HepG2 (cell line): ENCODE results near the gene MTSS2. TPM values are rescaled to one million over a fixed set of nuclear protein-coding genes. Genes with fewer than 3 reads are reported as not detected.

Source experiments
- AGO2 ChIP-seq: fragments of 200-400 bp; formaldehyde crosslinking; optimal IDR thresholded peaks from 2 replicates; pipeline ENCODE3; 2017; ENCODE audit warnings: mild to moderate bottlenecking, low read depth, low read length, moderate library complexity
- BRD4 ChIP-seq: sonication (generic); formaldehyde crosslinking; IDR thresholded peaks from 2 replicates; pipeline ENCODE4 v1.4.0; 2020; ENCODE audit warnings: missing genetic modification reagents
- CHCHD3 ChIP-seq: sonication (generic); formaldehyde crosslinking; IDR thresholded peaks from 2 replicates; pipeline ENCODE4 v1.8.0; 2022; ENCODE audit warnings: mild to moderate bottlenecking, missing genetic modification reagents, moderate library complexity
- EP300 ChIP-seq, 3 experiments: sonication (generic) in 1 of 3; formaldehyde crosslinking in 1 of 3; IDR thresholded peaks; 2 replicates each; pipeline versions ENCODE4 v1.5.1 to v1.6.1; 2011 to 2020; ENCODE audit warnings: low read depth in 2 of 3, low read length in 2 of 3, borderline replicate concordance in 1 of 3, improper control_type of control experiment in 1 of 3, mild to moderate bottlenecking in 1 of 3, missing genetic modification reagents in 1 of 3, moderate library complexity in 1 of 3
- HNRNPH1 ChIP-seq: fragments of 200-400 bp; formaldehyde crosslinking; optimal IDR thresholded peaks from 2 replicates; pipeline ENCODE3; 2017; ENCODE audit warnings: mild to moderate bottlenecking, low read depth, low read length
- IRF2 ChIP-seq: IDR thresholded peaks from 2 replicates; pipeline ENCODE4 v1.6.1; 2018; ENCODE audit warnings: missing genetic modification reagents, missing compliant biosample characterization
- KAT8 ChIP-seq: IDR thresholded peaks from 2 replicates; pipeline ENCODE4 v1.6.1; 2016; ENCODE audit warnings: missing genetic modification reagents, missing compliant biosample characterization
- KLF13 ChIP-seq: sonication (generic); formaldehyde crosslinking; IDR thresholded peaks from 2 replicates; pipeline ENCODE4 v1.4.0; 2020; ENCODE audit warnings: mild to moderate bottlenecking, missing genetic modification reagents
- MEIS1 ChIP-seq: sonication (generic); formaldehyde crosslinking; IDR thresholded peaks from 2 replicates; pipeline ENCODE4 v1.9.0; 2021; ENCODE audit warnings: mild to moderate bottlenecking, missing genetic modification reagents, moderate library complexity, borderline replicate concordance
- NFE2 ChIP-seq: sonication (generic); formaldehyde crosslinking; IDR thresholded peaks from 2 replicates; pipeline ENCODE4 v1.4.0; 2020; ENCODE audit warnings: missing genetic modification reagents
- TBP ChIP-seq: sonication (generic); formaldehyde crosslinking; IDR thresholded peaks from 2 replicates; pipeline ENCODE4 v1.5.0; 2020; ENCODE audit warnings: missing genetic modification reagents
- TCF12 ChIP-seq, 2 experiments: fragments of 450-650 bp in 1 of 2; sonication (generic) in 1 of 2; formaldehyde crosslinking in 1 of 2; IDR thresholded peaks; 2 replicates each; pipeline versions ENCODE4 v1.6.1 to v1.8.0; 2017 to 2022; ENCODE audit warnings: antibody characterized with exemption in 1 of 2, mild to moderate bottlenecking in 1 of 2, missing genetic modification reagents in 1 of 2, moderate library complexity in 1 of 2
- U2AF1 ChIP-seq: fragments of 200-400 bp; formaldehyde crosslinking; optimal IDR thresholded peaks from 2 replicates; pipeline ENCODE3; 2017; ENCODE audit warnings: mild to moderate bottlenecking, low read depth, low read length
- XRCC5 ChIP-seq: fragments of 200-400 bp; formaldehyde crosslinking; optimal IDR thresholded peaks from 2 replicates; pipeline ENCODE3; 2017; ENCODE audit warnings: mild to moderate bottlenecking, low read length
- ZBTB7B ChIP-seq: sonication (generic); formaldehyde crosslinking; IDR thresholded peaks from 2 replicates; pipeline ENCODE4 v1.4.0; 2020; ENCODE audit warnings: missing genetic modification reagents
- ZFP41 ChIP-seq: sonication (generic); formaldehyde crosslinking; IDR thresholded peaks from 2 replicates; pipeline ENCODE4 v1.4.0; 2020; ENCODE audit warnings: mild to moderate bottlenecking, missing genetic modification reagents, borderline replicate concordance
- ZNF225 ChIP-seq: sonication (generic); formaldehyde crosslinking; IDR thresholded peaks from 2 replicates; pipeline ENCODE4 v1.4.0; 2020; ENCODE audit warnings: mild to moderate bottlenecking, missing genetic modification reagents
- ZNF44 ChIP-seq: sonication (generic); formaldehyde crosslinking; IDR thresholded peaks from 2 replicates; pipeline ENCODE4 v1.5.1; 2020; ENCODE audit warnings: mild to moderate bottlenecking, missing genetic modification reagents
- ZNF557 ChIP-seq: sonication (generic); formaldehyde crosslinking; IDR thresholded peaks from 2 replicates; pipeline ENCODE4 v1.4.0; 2020; ENCODE audit warnings: missing genetic modification reagents
- ZNF616 ChIP-seq: sonication (generic); formaldehyde crosslinking; IDR thresholded peaks from 2 replicates; pipeline ENCODE4 v1.5.0; 2020; ENCODE audit warnings: low read depth, mild to moderate bottlenecking, missing genetic modification reagents
- ZNF703 ChIP-seq: sonication (generic); formaldehyde crosslinking; IDR thresholded peaks from 2 replicates; pipeline ENCODE4 v1.5.1; 2020; ENCODE audit warnings: missing genetic modification reagents, mild to moderate bottlenecking, moderate library complexity, borderline replicate concordance
- polyA plus RNA-seq, 8 experiments: library from polyadenylated mRNA; depleted of rRNA in 3 of 8; stranded (reverse) in 7 of 8; unstranded in 1 of 8; fragments of >200 nt; fragmentation: Illumina TruSeq in 4 of 8; extraction: Trizol in 4 of 8; gene quantifications; 2 replicates each; pipeline versions ENCODE4 v1.2.1 to v1.2.3, GENCODE V29; 2011 to 2016; ENCODE audit warnings: low read depth in 4 of 8, missing spikeins in 1 of 8, mixed read lengths in 1 of 8; ENCODE audit not compliant: insufficient read depth in 1 of 8
- total RNA-seq, 5 experiments: library from RNA; depleted of rRNA; stranded (reverse); fragments of >200 nt; fragmentation: Illumina TruSeq; extraction: Trizol; gene quantifications; 2 replicates each; pipeline ENCODE4 v1.2.3, GENCODE V29; 2016; ENCODE audit warnings: low read depth in 1 of 5
- TF ChIP-seq, protein P1 (sequence below): sonication (generic); formaldehyde crosslinking; IDR thresholded peaks from 2 replicates; pipeline ENCODE4 v1.4.0; 2020; ENCODE audit warnings: mild to moderate bottlenecking, missing genetic modification reagents
- TF ChIP-seq, protein P2 (sequence below): sonication (generic); formaldehyde crosslinking; IDR thresholded peaks from 2 replicates; pipeline ENCODE4 v1.5.1; 2020; ENCODE audit warnings: mild to moderate bottlenecking, missing genetic modification reagents, moderate library complexity
- TF ChIP-seq, protein P3 (sequence below): sonication (generic); formaldehyde crosslinking; IDR thresholded peaks from 2 replicates; pipeline ENCODE4 v1.9.0; 2022; ENCODE audit warnings: low read depth, missing genetic modification reagents
- TF ChIP-seq, protein P4 (sequence below): sonication (generic); formaldehyde crosslinking; IDR thresholded peaks from 2 replicates; pipeline ENCODE4 v1.5.1; 2020; ENCODE audit warnings: mild to moderate bottlenecking, missing genetic modification reagents, borderline replicate concordance

The MTSS2 gene
- total and polyA plus RNA-seq, 2 of the 13 experiments (the other 11 are each of a cell fraction or from before 2014, with no cell fraction given): 132 to 242 TPM

DNA sequence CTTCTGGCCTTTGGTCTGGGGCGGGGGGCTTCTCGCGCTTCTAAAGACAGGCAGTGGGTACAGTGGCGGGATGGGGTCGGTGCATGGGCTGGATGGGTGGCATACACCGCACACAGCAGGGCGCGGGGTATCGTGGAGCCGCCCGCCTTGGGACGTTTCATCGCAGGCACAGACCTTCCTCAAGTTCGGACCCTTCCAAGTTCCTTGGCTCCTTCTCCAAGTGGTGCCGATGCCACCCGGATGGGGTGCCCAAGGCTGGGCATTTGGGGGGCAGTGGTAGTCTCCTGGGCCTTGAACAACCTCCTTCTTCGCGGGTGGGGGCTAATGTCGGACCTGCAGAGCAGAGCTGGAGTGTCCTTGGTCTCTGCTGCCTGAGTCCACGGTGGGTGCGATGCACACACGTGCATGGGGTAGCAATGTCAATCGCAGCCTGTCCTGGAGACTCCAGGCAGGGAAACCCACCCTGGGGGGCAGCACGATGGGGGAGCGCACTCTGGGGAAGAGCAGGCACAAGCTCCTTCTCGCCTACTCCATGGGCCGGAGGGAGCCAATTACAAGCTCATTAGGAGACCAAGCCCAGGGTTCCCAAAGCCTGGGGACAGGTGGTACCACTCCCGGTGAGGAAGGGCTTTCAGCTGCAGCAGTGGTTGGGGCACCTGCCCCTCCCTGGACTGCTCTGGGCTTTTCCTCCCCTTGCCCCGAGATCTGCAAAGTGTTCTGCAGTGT lies 686 bp upstream of the MTSS2 start (continued):
- no peak for TF ChIP-seq EP300 (IDR thresholded peaks at IDR 0.05; ENCODE audit: low read depth in 2 of 2, low read length in 2 of 2)
- TF ChIP-seq EP300 (CRISPR knock-in tag; IDR thresholded peaks at IDR 0.05; ENCODE audit: borderline replicate concordance): no peak
- TF ChIP-seq ZNF557 (CRISPR knock-in tag): no peak
- no peak for TF ChIP-seq IRF2 (CRISPR knock-in tag)
- peak; percentile 44 for TF ChIP-seq BRD4 (CRISPR knock-in tag)
- peak; percentile 87 for TF ChIP-seq AGO2
- no peak for TF ChIP-seq NFE2 (CRISPR knock-in tag)
- TF ChIP-seq TCF12 (IDR thresholded peaks at IDR 0.05): no peak
- TF ChIP-seq TCF12 (CRISPR knock-in tag; IDR thresholded peaks at IDR 0.05): no peak
- TF ChIP-seq ZNF703: no peak
- peak; percentile 78; the same call in 1 of the 2 replicates for TF ChIP-seq KLF13 (CRISPR knock-in tag)
- TF ChIP-seq, protein P1, sequence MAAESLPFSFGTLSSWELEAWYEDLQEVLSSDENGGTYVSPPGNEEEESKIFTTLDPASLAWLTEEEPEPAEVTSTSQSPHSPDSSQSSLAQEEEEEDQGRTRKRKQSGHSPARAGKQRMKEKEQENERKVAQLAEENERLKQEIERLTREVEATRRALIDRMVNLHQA (CRISPR knock-in tag): no peak
- no peak for TF ChIP-seq KAT8
- TF ChIP-seq ZNF225 (CRISPR knock-in tag): peak; percentile 81; the same call in 1 of the 2 replicates
- TF ChIP-seq XRCC5: no peak
- peak; percentile 43; the same call in 1 of the 2 replicates for TF ChIP-seq ZFP41
- 0 out of 2 replicates have a peak, but pooled peaks have one; percentile 63 for TF ChIP-seq ZBTB7B (CRISPR knock-in tag)
- TF ChIP-seq U2AF1: no peak
- TF ChIP-seq ZNF44 (CRISPR knock-in tag): no peak
- TF ChIP-seq, protein P2, sequence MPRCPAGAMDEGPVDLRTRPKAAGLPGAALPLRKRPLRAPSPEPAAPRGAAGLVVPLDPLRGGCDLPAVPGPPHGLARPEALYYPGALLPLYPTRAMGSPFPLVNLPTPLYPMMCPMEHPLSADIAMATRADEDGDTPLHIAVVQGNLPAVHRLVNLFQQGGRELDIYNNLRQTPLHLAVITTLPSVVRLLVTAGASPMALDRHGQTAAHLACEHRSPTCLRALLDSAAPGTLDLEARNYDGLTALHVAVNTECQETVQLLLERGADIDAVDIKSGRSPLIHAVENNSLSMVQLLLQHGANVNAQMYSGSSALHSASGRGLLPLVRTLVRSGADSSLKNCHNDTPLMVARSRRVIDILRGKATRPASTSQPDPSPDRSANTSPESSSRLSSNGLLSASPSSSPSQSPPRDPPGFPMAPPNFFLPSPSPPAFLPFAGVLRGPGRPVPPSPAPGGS (CRISPR knock-in tag): peak; percentile 60; the same call in 1 of the 2 replicates
- TF ChIP-seq TBP (CRISPR knock-in tag): no peak
- no peak for TF ChIP-seq HNRNPH1
- TF ChIP-seq, protein P3, sequence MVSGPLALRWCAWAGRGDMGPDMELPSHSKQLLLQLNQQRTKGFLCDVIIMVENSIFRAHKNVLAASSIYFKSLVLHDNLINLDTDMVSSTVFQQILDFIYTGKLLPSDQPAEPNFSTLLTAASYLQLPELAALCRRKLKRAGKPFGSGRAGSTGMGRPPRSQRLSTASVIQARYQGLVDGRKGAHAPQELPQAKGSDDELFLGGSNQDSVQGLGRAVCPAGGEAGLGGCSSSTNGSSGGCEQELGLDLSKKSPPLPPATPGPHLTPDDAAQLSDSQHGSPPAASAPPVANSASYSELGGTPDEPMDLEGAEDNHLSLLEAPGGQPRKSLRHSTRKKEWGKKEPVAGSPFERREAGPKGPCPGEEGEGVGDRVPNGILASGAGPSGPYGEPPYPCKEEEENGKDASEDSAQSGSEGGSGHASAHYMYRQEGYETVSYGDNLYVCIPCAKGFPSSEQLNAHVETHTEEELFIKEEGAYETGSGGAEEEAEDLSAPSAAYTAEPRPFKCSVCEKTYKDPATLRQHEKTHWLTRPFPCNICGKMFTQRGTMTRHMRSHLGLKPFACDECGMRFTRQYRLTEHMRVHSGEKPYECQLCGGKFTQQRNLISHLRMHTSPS (CRISPR knock-in tag): peak; percentile 60
- TF ChIP-seq, protein P4, sequence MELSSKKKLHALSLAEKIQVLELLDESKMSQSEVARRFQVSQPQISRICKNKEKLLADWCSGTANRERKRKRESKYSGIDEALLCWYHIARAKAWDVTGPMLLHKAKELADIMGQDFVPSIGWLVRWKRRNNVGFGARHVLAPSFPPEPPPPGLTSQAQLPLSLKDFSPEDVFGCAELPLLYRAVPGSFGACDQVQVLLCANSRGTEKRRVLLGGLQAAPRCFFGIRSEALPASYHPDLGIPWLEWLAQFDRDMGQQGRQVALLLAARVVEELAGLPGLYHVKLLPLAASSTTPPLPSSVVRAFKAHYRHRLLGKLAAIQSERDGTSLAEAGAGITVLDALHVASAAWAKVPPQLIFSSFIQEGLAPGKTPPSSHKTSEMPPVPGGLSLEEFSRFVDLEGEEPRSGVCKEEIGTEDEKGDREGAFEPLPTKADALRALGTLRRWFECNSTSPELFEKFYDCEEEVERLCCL: peak; percentile 24; the same call in 1 of the 2 replicates
- no peak for TF ChIP-seq ZNF616 (CRISPR knock-in tag)
- no peak for TF ChIP-seq MEIS1 (CRISPR knock-in tag)
- peak; percentile 38; the same call in 1 of the 2 replicates for TF ChIP-seq CHCHD3
